NCI-H1436 (cell line): ENCODE data around the gene SAMD10.
"Not testable (repeated sequence)": the region's sequence is repeated elsewhere in the genome, so short reads cannot be mapped to it uniquely, and the experiment has no call there.

Source experiments
- DNase-seq: peaks from one replicate; lab custom pipeline; 2025; lab: John Stamatoyannopoulos, UW

The SAMD10 gene

DNA sequence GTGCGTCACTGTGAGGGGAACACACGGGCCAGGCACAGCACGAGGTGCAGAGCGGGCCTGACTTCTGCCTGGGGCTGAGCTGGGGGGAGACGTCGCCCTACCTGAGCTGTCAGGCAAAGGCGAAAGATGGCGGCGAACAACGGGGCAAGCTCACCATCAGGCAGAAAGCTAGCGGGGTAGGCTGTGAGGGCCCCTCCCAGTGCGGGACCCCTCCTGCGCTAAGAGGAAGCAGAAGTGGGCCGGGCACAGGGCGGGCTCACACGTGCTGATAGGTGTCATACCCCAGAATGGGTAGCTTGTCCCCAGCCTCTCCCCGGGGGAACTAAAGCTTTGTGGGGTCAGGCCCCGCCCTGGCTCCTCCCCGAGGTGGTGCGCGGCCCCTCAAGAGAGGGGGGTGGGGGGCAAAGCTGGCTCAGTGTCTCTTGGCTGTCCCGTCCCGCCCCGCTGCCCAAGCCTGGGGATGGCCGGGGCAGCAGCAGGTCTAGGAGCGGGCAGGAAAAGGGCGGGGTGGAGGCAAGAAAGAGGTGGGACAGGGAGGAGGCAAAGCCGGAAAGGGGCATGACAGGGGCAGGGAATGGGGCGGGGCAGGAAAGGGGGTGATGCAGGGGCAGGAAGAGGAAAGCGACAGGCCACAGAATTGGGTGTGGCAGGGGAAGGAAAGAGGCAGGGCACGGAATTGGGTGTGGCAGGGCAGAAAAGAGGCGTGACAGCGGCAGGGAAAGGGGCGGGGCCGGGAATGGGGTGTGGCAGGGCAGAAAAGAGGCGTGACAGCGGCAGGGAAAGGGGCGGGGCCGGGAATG, 38.0 kb downstream of the SAMD10 start:
- no peak for DNase-seq

- DNase-seq: no peak
Measured at GRCh38 chr20:63940472-63941266, 38.8 kb downstream of the SAMD10 start.

DNA sequence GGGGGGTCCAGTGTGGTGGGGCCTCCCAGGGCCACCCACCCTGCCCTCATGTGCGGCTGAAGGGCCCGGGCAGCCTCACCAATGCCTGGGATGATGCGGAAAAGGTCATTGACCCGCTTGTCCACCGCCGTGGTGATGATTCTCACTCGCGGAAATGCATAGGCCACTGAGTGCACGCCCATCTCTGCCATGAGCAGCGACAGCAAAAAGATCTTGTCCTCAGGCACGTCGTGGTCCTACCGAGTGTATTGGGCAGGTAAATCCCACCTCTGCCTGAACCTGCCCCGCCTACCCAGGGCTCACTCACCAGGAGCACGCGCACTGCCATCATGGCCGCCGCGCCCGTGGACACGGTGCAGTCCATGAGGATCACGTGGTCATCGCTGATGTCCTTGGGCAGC, 39.4 kb downstream of the SAMD10 start:
- no peak for DNase-seq

DNA sequence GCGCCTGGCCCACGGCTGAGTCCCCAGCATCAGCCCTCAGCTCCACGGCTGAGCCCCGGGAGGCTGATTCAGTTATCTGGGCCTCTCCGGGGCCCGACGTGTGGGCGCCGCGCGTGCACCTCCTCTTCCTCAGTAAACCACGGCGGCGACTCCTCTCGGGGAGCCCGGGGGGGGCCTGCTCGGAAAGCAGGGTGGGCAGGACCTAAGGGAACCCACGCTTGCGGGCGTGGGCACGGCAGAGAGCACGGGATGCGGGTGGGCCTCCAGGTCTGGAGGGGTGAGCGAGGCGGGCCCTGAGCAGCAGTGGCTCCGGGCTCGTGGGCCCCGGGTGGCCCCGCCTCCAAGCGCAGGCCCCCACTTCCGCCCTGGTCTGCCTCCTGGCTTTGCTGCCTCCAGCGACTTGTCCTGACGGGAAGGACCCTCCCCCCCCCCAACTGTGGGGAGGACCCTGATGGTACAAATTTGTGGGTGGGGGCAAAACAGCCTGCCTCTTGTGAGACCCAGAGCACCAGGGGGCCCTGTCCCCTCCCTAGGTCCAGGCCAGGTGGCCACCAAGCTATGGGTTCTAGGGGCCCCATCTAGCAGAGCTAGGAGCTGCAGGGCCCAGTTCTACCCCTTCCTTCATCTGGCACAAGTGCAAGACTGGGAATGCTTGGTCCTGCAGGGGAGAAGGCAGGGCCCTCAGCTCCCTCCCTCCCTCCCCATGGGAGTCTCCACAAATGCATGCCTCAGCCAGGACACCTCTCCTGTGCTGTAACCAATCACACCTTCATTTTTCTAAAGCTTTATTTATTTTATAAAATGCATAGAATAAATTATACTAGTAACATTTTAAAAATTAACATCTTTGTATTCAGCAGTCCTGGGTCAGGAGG, 40.1 kb downstream of the SAMD10 start:
- DNase-seq: no peak

GRCh38 chr20:63937596-63937995, 41.8 kb downstream of the SAMD10 start:
- no peak for DNase-seq

DNA sequence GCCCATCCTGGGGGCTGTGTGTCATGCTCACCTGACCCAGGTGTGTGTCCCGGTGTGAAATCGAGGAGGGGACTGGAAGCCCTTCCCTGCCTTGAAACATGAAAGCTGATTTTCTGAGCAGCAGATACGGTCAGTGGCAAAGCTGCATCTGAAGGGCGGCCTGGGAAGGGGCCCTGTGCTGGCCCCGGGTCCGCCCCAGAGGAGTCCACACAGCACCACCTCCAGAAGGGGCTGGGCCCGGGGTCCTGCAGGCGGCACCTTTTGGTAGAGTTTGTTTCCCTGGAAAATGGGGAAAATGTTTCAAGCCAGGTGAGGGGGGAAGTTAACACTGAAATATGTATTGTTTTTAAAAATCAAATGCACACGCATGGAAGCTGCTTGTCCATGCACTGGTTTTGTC, 44.0 kb downstream of the SAMD10 start:
- no peak for DNase-seq

DNA sequence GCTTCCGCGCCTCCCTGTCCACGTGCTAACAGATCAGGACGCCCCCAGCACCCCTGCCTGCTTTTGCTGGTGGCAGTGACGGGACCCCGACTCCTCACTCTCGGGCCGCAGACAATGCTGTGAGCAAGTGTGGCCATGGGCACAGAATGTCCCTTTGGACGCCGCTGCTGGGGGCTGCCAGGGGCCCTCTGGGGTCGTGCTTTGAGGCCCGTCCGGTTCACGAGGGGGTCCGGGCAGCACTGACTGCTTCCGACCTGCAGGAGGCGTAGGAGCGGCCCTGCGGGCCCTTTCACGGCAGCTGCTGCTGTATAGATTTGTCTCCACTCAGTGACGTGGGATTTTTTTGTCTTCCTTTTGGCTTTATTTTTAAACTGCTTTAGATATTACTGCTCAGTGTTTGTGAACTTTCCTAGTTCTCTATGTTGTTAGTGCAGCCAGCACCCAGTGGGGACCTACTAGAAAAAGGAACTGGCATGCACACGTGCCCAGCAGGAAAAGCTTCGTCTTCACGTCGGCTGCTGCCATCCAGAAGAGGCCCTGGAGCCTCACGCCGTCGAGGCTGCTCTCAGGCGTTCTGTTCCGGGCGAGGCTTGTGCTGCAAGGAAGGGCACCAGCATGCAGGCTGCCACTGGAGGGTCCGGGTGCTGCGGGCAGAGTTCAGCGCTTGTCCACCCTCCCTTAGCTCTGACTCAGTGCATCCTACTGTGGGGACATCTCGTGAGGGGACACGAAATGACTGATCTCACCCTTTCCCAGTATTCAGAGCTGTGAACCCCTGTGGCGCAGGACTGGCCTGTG, 45.0 kb downstream of the SAMD10 start:
- no peak for DNase-seq

GRCh38 chr20:63933646-63934045, 45.8 kb downstream of the SAMD10 start:
- no peak for DNase-seq

DNA sequence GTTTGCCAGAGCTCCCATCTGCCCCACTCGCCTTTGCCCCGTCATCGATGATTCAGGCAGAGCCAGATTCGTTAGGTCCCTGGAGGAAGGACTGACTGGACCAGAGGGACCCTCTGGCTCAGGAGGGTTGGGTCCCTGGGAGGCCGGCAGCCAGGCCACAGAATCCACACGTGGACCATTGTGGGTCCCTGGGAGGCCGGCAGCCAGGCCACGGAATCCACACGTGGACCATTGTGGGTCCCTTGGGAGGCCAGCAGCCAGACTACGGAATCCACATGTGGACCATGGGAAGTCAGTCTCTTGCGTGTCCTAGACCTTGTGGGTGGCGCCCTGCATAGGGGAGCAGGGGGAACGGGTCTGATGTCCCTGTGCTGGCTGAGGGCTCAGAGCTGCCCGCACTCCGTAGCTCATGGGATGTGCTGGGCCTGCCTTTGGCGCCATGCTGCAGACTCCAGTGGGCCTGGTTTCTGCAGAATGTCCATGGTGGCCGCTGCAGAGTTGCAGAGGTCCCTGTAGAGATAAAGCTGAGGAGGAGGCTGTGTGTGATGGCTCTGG, 46.8 kb downstream of the SAMD10 start:
- DNase-seq: no peak

DNA sequence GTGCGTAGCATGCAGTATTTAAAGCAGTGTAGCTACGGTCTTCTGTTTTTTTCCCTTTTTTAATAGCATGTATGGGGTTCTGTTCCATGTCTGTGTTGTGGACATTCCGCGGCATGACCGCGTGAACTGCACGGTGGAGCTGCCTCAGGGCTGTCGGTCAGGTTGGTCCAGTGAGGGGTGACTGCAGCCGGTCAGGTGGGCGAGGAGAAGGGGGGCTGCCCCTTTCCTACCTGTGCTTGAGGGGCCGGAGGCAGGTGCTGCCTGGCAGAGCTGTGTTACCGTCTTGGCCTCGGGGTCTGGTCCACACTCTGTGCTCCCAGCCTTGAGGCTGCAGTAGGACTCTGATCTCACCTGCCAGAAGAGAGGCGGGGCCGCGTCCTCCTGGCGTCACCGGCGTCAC, 47.7 kb downstream of the SAMD10 start:
- no peak for DNase-seq

GRCh38 chr20:63930971-63931553, 48.4 kb downstream of the SAMD10 start:
- no peak for DNase-seq

DNA sequence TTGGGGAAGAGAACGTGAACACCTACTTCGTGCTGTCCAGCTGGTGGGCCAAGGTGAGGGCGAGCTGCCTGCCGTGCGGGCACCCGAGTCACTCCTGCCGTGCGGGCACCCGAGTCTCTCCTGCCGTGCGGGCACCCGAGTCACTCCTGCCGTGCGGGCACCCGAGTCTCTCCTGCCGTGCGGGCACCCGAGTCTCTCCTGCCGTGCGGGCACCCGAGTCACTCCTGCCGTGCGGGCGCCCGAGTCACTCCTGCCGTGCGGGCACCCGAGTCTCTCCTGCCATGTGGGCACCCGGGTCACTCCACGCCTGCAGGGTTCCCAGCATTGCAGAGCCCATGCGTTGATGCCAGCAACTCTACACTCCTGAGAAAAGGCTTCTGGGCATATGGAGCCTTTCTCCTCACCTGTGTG, 50.0 kb downstream of the SAMD10 start:
- DNase-seq: not testable (repeated sequence)

GRCh38 chr20:63929071-63929470, 50.4 kb downstream of the SAMD10 start:
- no peak for DNase-seq

DNA sequence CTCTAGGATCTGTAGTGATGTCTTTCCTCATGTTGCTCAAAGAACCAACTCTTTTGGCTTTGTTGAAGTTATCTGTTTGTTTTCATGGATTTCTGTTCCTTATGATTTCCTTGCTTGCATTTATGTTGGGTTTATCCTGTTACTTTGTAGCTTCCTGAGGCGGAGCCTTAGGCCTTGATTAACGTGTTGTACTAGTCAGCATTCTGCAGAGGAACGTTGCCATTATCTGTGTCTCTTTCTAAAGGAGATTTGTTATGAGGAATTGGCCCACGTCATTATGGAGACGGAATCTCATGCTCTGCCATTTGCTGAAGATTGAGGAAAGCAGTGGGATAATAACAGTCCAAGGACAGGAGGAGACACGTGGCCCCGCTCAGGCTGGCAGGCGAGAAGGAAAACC, 53.1 kb downstream of the SAMD10 start:
- no peak for DNase-seq

DNA sequence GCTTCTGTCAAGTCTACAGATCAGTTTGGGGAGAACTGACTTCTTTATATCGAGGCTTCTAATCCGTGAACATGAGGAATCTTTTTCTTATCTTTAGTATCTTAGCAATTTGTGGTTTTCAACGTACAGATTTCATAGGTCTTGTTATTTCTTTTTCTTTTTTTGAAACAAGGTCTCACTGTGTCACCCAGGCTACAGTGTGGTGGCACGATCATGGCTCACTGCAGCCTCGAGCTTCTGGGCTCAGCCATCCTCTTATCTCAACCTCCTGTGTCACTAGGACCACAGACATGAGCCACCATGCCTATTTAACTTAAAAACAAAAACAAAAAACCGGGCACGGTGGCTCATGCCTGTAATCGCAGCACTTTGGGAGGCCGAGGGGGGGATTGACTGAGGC, 55.2 kb downstream of the SAMD10 start:
- DNase-seq: no peak
